Right forelimb (tissue), 1 donor: Measurements from ENCODE around the gene CACNB2.

Source experiments
- DNase-seq: peaks from one replicate; pipeline ENCODE4 v3.0.0-alpha.2; 2018

The CACNB2 gene

DNA sequence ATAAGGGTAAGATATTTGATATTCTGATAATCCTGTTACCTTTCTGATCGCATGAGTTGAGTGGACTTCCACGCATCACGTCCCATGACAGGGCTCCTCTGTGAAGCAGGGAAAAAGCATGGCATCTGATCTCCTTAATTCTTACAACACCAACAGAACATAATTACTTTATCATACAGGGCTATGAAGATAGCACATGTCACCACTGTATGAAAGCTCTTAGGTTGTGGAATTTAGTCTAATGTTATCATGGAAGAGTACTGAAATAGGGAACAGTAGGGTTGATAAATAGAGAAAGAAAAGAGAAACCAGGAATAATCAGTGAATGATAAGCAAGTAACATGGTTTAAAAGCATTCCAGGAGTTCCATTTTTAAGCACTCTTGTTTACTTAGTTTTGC lies 212.0 kb downstream of the CACNB2 start:
- no peak for DNase-seq

- DNase-seq, result no peak
Observed at GRCh38 chr10:18359812-18360211, 219.6 kb downstream of the CACNB2 start.

DNA sequence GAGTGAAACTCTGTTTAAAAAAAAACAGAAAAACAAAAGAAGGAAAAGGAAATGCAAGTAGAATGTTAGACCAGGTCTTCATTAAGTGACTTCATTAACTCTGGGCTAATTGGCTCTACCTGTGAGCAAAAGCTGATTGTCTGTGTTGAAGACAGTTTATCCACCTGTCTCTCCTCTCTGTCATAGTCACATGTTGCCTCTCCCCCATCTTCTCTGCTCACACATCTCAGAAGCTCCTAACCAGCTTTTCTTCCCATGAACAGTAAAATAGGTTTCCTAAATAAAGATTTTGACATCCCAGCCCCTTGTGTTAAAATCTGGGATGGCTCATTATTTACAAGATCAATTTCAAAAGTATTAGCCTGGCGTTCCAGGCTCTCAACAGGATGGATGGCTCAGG lies 222.7 kb downstream of the CACNB2 start:
- no peak for DNase-seq

DNA sequence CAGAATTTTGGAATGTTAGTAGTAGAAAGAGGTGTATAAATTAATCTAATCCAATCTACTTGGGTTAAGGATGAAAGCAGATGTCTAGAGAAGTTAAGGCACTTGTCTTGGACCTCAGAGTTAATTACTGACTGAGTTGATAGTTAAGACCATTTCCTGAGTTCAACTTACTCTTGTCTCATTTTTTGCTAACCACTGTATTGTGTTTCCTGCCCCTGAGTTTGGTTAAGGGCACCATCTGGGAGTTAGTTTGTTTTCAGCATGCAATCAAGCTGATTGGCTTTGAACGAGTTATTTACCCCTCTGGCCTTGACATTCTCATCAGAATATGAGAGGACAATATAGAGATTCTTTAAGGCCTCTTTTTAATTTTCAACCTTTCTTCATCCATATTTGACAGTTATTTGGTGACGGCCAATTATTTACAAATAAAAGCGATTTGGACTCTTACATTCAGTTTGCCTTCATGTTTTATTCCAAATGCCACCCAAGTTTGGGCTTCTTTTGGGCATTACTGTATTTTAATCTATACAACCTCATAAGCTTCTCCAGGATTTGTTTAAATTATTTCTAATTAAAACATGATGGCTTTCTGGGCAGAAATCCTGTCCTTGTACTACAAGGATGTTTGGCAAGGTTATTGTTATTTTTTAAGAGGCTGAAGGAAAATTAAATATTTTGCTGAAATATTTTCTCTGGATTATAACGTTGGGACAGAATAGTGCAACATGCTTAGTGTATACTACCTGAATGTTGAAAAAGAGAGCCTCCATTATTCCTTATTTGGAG lies 225.0 kb downstream of the CACNB2 start:
- DNase-seq, result no peak

GRCh38 chr10:18367840-18368239 lies 227.6 kb downstream of the CACNB2 start:
- DNase-seq, result no peak

DNA sequence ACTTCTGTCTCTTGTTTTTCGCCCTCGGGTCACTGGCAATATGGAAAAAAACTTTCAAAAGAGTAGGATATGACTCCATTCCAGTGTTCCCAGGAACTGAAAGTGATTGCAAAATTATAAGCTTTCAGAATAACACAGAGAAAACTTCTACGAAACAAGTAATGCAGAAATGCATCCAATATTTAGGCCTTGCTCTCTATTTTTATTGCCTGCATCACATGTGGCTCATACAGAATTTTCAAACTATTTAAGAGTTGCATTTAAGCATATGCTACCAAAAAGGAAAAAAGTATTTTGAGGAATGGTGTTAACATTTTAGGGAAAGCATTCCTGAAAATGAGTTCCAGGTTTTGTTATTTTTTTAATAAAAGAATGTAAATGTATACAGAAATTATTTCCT lies 228.0 kb downstream of the CACNB2 start:
- no peak for DNase-seq

GRCh38 chr10:18368682-18369081 lies 228.5 kb downstream of the CACNB2 start:
- DNase-seq, result no peak

DNA sequence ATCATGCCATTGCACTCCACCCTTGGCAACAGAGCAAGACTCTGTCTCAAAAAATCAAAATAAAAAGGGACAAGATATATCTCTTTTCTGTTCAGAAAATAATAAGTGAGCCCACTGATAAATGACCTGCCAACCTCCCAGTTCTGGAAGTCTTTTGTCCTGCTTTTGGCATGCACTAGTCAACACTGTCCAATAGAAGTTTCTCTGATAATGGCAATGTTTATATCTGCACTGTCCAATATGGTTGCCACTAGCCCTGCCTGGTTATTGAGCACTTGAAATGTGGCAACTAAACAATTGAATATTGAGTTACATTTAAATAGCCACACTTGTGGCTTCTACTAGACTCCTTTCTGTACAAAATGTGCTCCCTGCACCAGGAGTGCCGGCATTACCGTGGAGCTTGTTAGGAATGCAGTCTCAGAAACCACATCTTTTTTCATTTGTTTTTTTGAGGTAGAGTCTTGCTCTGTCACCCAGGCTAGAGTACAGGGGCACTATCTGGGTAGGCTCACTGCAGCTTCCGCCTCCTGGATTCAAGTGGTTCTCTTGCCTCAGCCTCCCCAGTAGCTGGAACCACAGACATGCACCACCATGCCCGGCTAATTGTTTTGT lies 229.7 kb downstream of the CACNB2 start:
- DNase-seq, result no peak

DNA sequence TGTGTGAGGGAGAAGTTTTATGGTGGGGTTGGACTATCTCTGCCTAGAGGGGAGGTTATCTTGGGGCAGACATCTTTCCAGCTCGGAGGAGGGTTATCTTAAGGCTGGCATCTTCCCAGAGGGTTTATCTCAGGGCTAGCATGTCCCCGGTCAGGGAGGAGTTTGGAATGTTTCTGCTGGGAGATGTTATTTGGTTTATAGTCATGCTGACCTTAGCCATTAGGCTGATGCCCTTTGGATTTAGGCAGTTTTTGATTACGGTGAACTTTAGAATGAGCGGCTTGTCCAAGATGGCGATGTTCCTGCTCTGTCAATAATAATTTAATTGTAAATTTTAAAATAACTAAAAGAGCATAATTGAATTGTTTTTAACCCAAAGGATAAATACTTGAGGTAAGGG lies 236.4 kb downstream of the CACNB2 start:
- DNase-seq, result no peak

GRCh38 chr10:18377898-18378297 lies 237.7 kb downstream of the CACNB2 start:
- DNase-seq, result no peak

DNA sequence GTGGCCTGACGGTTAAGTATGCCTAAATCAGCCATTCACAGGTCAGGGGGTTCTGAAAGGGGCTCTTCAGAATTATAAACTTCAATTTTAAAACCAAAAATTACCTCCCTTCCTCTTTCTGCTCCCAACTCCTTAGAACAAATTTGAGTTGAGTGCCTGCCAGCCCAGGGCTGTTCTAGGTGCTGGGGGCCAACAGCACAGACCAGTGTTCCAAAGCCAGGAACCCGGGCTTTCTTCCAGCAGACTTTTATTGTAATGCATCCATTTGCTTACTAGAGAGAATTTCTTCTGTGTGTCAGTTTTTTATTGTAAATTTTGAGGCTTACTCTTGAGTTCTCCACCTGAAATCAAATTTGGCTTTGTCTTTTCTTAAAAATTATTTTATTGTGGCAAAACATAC lies 238.5 kb downstream of the CACNB2 start:
- no peak for DNase-seq

DNA sequence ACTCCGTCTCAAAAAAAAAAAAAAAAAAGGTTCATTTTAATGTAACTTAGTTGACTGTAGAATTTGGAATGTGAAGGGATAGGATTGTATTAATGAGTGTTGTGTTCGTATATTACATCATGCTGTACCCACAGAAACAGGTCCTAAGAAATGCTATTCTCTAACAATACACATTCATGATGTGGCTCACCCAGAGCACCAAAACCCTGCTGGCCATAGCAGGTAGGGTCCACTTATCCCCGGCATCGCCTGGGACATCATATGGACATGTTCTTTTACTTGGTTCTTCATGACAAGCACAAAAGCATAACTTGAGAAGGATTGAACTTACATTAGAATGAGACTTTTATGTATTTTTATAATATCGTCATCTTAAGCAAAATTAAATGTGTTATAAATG lies 241.5 kb downstream of the CACNB2 start:
- DNase-seq, result no peak

DNA sequence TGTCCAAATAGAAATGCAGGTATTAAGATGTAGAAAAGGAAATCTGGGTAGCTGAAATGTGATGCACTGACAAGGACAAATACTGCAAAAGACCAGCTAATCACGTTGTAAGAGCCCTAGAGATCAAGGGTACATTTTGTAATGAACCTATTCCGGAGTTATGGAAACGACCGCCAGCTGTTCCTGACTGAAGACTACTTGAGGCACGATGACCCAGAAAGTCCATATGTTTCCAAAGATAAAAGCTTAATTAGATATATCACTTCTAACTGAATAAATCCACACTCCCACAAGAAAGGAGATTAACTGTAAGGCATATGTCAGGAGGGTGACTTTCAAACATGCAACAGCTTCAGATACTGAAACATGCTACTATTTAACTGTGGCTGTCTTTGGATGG lies 257.7 kb downstream of the CACNB2 start:
- DNase-seq, result no peak

DNA sequence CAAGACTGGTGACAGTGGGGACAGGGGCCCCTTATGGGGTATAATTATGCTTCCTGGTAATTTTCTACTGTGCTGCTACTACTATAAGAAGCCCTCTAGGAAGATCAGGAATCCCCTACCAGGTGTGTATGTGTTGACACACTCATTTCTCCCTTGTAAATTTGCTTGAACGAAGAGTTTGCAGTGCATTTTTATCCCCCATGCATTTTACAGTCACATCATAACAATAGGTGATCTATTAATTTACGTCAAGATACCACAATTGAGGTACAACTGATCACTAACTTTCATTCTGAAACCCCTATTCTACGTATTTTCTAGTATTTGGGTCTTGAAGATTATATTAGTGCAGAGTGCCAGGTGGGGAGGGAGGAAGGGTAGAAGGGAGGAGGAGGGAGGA lies 258.9 kb downstream of the CACNB2 start:
- no peak for DNase-seq

DNA sequence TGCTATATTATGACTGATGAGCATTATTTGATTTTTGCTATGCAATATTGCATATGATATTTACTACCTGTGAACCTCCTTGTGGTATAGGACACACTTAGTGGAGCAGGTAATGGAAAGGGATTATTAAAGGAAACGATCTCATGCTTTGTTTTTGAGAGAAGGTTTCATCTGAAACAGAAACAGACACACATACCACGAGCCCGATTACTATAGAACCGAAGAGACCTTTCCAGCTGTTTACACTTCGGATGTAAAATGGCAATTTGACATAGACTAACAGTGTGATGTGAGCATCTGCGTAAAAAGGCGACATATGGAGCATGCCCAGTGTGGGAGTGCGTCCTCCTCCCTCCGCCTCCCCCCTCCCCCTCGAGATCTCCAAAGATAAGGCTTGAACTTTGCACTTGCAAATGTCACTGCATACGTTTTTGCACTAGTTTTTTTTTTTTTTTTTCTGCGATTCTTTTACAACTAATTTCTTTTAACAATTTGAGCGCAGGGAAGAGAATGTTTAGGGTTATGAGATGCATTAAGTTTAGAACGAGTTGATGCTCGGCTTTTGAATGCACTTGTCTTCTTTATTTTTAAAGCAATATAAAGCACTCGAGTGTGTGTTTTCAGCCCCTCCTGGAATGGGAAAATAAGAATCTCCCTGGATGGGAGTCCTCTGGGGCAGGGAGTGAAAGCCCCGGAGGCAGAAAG lies 260.1 kb downstream of the CACNB2 start:
- no peak for DNase-seq

- no peak for DNase-seq
Observed at GRCh38 chr10:18400906-18401245, 260.7 kb downstream of the CACNB2 start.

GRCh38 chr10:18401416-18402195 lies 261.4 kb downstream of the CACNB2 start:
- no peak for DNase-seq

DNA sequence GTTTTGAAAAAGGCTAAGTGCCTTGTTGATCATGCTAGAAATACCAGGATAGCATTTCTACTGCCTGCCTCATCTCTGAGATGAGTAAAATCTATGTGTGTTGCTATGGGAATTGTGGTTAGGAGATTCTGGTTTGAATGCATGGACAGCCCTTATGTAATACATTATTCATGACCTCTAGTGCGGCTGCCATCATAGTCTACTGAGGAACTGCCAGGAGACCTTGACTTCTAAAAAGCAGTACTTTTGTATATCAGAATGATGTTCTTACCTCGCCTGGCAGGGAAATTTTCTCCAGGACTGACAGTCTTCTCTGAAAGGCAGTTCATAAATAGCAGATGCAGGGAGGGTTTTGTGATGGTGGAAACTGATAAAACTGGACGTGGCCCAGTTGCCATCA lies 262.6 kb downstream of the CACNB2 start:
- no peak for DNase-seq

DNA sequence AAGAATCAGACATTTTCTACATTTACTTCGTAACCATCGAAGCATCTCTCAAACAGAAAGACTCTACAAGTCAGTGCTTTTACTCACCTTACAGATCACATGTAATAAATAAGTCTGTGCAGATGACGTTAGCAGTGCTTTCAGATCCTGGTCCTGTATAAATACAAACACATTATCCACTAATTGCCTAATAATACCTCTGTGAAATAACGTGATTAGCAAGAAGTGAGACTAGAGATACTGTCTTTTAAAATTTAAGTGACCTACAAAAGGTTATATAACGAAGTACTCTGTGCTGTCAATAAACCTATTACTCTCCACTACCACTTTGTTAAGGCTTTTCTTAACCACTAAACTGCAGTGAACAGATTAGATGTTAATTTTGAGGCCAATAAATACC lies 264.3 kb downstream of the CACNB2 start:
- DNase-seq, result no peak

GRCh38 chr10:18406136-18406535 lies 265.9 kb downstream of the CACNB2 start:
- no peak for DNase-seq

DNA sequence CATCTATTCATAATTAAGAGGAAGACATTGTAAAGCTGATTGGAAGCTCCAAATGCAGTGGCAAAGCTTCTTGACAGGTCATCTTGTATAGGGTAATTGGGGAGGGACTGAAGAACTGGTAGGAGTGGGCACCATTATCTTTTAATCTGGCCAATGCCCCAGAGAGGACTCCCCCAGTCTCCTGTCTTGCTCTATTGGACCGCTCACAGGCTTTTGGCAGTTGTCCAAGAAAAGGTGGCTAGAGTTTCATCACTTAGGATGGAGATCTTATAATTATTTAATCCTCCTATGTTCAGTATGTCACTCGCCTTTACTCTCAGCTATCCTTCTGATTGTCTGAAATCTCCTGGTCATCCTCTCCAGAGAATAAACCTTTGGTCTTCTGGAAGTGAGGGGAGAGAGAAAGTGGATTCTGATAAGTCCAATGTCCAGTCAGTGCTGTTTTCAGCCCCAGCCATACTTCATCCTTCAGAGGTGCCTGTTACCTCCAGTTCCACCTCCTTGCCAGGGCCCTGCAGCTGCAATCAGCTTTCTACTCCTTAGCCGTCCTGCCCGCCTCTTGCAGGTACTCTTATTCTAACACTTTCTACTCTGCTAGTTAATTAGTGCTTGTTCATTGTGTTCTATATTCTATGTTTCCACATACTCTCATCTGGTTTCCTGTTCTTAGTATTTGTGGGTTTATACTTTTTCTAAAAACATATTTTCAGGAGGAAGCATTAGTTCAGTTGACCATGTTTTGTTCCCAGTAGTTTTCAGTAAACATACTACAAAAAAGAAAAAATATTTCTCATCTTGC lies 269.6 kb downstream of the CACNB2 start:
- no peak for DNase-seq

DNA sequence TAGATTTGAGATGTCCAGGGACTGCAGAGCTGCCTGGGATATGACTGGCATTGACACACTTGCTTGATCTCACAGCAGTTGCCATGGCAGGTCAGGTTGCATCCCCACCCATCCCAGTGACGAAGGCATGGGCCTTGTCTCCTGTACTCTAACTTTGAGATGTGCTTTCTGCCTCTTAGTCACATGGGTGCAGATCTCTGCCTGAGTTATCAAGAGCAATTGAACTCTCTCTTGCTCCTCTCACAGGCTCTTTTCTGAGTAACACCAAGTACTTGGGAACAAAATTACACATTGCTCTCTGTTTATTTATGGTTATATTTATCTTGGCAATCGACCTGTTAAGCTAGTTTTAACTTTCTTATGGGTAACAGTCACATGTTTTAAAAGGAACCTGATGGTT lies 273.8 kb downstream of the CACNB2 start:
- DNase-seq, result no peak
